ENCODE data around the gene MSMO1.
"Not testable (repeated sequence)": the region's sequence is repeated elsewhere in the genome, so short reads cannot be mapped to it uniquely, and the experiment has no call there.

MSMO1 gene

GRCh38 chr4:165327211-165328100 lies at the start of gene MSMO1:
MSMO1 (plus strand) TSS chr4:165327669; CDS start chr4:165333371, 5,702 bp downstream.
- peak; percentile 92 to 98 (median 95) for DNase-seq (ENCODE audit: low read depth in 3 of 3)

DNA sequence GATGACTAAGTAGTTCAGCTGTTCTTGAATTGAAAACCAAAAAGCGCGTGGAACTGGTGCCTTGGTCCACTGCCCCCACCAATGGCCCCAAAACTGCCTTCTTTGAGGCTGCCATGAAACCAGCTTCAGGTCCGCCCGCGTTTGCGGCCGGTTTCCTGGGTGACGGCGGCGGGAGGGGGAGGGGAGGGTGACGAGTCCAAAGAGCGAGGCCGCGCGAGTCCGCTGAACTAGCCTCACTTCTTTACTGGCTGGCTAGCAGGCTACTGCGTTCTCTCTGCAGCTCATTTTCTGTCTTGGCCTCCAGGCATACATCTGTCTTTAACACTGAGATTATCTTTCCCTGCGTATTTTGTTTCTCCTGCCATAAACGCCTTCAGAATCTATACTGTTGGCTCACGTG lies 47.9 kb upstream of the MSMO1 start:
- DNase-seq (ENCODE audit: low read depth in 3 of 3) = not testable (repeated sequence)

- DNase-seq (ENCODE audit: low read depth in 3 of 3) = not testable (repeated sequence)
Observed at GRCh38 chr4:165284697-165285096, 42.8 kb upstream of the MSMO1 start.

- DNase-seq (ENCODE audit: low read depth in 3 of 3) = not testable (repeated sequence)
Observed at GRCh38 chr4:165286619-165287340, 40.7 kb upstream of the MSMO1 start.

DNA sequence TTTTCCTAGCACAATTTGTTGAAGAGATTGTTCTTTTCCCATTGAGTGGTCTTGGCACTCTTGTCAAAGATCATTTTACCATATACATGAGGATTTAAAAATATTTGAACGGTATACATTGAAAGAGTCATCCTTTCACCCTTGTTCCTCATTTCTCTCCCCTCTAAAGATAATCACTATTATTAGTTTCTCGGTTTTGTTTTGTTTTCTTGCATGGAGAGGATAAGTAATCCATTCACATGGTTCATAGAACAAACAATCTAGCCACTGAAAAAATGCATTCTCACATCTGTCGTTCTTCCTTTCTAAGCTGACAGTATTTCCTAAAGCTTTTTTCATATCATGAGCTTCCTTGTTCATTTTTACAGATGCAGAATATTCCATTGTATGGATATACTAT lies 39.2 kb upstream of the MSMO1 start:
- DNase-seq (ENCODE audit: low read depth in 3 of 3) = no peak

DNA sequence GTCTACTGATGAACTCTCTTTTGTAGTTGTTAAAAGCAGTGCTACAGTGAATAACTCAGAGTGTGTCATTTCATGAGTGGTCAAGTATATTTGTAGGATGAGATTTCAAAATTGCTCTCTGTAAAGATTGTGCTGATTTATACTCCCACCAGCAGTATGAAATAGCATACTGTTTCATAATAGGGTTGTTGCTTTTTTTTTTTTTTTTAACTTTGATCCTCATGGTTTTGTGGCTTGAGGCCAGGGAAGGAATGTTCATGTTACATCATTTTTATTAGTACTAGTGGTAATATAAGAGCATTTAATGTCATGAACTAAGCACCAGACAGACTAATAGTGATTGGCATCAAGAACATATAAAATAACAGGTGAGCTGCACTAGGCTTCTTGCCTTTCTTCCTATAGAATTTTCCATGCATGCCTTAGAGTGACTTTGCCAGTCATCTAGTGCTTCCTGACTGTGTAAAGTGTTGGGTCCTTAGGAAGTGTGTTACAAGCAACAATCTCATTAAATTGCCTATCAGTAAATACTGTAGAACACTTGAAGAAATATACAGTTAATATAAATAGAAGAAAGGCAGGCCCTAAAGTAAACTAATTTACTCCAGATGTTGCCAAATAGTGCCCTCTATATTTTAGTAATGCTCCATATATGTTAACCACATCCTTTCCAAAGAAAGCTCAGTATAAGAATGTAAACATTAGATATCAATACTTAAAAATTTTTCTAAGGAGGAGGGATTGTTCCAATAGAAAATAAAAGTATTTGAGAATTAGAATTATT lies 38.6 kb upstream of the MSMO1 start:
- no peak for DNase-seq (ENCODE audit: low read depth in 3 of 3)

DNA sequence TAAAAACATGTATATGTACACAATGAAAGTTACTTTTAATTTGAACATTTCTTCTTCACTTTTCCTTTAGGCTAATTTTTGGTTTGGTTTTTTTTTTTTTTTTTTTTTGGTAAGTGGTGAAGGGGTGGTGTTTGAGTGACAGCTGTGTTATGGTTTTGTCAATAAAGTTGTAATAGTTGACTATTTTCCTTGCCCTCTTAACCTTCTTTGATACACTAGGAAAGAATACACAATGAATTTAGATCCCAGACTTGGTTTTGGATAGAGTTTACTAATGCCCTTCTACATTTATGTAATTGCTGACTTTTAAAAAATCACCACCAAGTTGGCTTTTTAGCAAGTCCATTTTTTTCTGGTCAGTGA lies 38.1 kb upstream of the MSMO1 start:
- DNase-seq (ENCODE audit: low read depth in 3 of 3) = no peak

DNA sequence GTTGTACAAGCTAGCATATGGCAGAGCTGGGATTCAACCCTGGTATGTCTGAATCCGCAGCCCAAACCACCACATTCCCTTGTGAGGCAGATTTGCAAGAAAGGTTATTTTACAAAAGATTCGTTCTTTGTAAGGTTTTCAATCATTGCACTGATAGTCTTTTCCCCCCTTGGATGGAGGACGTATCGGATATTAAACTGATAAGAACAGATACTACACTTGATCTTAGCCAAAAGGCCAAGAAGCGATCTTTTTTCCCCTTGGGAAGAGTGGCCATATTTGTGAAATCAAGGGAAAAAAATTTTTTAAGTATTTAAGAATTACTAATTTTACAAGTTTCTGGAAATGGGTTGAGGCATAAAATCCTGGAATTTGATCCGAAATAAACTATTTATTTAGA lies 34.4 kb upstream of the MSMO1 start:
- no peak for DNase-seq (ENCODE audit: low read depth in 3 of 3)

GRCh38 chr4:165293927-165294649 lies 33.4 kb upstream of the MSMO1 start:
- DNase-seq (ENCODE audit: low read depth in 3 of 3) = no peak

DNA sequence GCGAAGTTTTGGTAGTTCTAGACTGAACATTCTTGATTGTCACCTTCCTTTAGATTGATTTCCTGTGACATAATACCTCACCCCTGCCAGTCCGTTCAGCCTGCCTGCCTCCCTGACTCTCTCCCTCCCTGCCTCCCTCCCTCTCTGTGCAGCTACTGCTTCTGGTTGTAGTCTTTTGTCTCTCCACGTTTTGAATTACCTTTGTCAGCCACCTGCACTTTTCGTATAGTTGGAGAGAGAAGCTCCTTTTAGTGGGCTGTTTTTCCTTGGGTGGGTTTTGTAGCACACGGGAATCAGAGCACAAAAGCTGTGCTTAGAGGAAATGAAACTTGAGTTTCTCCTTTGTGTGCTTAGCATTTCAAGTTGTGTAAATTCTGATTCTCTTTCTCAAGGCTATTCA lies 32.6 kb upstream of the MSMO1 start:
- DNase-seq (ENCODE audit: low read depth in 3 of 3) = no peak

DNA sequence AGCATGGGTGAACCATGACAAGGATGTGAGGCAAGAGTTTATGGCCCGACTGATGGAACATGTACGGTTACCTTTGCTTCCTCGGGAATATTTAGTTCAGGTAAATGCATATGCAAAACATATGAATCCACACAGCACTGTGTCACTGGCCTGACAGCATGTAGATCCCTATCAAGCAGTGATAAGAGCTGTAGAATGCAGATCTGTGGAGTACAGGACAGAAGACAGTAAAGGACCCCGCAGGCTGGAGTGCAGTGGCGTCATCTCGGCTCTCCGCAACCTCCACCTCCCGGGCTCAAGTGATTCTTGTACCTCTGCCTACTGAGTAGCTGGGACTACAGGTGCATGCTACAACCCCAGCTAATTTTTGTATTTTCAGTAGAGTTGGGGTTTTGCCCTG lies 29.8 kb upstream of the MSMO1 start:
- DNase-seq (ENCODE audit: low read depth in 3 of 3) = no peak

DNA sequence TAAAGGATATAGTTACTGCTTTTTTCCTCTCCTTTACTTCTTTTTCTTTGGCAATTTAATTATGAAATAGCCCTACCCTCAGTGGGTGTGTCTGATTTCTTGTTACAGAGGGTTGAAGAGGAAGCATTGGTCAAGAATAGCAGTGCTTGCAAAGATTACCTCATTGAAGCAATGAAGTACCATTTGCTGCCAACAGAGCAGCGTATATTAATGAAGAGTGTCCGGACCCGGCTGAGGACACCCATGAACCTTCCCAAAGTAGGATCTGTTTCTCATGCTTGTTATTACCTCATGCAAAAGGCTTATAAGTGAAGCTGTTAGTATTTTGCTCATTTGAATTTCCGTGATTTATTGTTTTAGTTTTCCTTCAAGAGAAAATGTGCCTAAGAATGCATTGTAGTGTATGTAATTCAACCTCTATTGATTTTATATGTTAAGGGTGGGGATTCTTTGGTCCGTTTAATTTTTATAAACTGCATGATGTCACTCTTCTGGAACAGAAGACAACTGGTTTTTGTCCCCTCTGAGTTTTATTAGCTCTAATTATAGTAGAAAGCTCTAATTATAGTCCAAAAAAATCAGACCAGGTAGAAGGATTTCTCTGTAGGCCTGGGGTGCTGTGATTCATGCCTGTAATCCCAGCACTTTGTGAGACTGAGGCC lies 27.9 kb upstream of the MSMO1 start:
- DNase-seq (ENCODE audit: low read depth in 3 of 3) = no peak

- no peak for DNase-seq (ENCODE audit: low read depth in 3 of 3)
Observed at GRCh38 chr4:165301833-165302232, 25.6 kb upstream of the MSMO1 start.

DNA sequence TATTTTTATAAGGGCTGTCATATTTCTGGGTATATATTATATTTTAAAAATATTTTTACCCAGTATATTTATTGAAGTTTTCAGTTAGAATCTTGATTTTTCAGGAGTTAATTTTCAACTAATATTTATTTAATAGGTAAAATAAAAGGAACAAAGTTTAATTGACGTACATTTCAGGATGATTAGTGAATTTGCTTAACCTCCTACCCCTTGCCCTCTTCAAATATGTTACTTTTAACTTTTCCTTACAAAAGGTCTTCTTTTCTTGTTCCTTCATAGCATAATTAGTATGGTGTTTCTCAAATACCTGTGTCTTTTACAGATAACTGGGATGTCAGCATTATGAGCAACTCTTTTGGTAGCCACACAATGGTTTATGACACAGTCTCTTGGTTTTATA lies 24.8 kb upstream of the MSMO1 start:
- no peak for DNase-seq (ENCODE audit: low read depth in 3 of 3)

- DNase-seq (ENCODE audit: low read depth in 3 of 3) = no peak
Observed at GRCh38 chr4:165308166-165308565, 19.3 kb upstream of the MSMO1 start.

DNA sequence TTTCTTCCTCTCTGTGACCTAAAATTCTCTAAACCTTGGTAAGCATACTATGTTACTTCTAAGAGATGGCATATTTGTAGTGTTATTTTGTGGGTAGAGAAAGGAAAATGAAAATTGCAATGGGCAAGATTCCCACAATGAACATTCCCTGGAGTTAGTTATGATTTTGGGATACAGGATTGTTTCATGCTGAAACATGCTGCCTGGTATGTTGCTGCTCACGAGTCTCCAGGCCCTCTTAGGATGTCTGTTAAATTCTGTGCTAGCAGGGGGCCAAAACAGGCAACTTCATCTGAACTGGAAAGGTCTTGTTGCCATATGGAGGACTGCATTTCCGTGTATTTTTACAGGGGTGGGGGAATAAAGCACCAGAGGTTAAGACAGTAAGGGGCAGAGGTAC lies 18.9 kb upstream of the MSMO1 start:
- DNase-seq (ENCODE audit: low read depth in 3 of 3) = no peak

DNA sequence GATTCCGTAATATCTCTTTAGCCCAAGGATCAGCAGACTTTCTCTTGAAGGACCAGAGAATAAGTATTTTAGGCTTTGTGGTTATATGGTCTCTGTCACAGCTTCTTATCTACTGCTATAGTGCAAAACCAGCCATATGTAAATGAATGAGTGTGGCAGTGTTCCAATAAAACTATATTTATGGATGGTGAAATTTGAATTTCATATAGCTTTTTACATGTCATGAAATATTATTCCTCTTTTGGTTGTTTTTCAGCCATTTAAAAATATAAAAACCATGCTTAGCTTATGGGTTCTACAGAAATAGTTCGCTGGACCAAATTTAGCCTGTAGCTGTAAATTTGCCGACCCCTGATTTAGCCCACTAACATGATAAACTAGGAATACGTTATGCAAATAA lies 18.0 kb upstream of the MSMO1 start:
- DNase-seq (ENCODE audit: low read depth in 3 of 3) = no peak

GRCh38 chr4:165312506-165312905 lies 15.0 kb upstream of the MSMO1 start:
- no peak for DNase-seq (ENCODE audit: low read depth in 3 of 3)

GRCh38 chr4:165319030-165319429 lies 8.4 kb upstream of the MSMO1 start:
- no peak for DNase-seq (ENCODE audit: low read depth in 3 of 3)

- DNase-seq (ENCODE audit: low read depth in 3 of 3) = no peak
Observed at GRCh38 chr4:165319509-165319908, 8.0 kb upstream of the MSMO1 start.

- DNase-seq (ENCODE audit: low read depth in 3 of 3) = no peak
Observed at GRCh38 chr4:165324236-165324917, 3.1 kb upstream of the MSMO1 start.
